Tibial nerve (tissue), 4 donors: ENCODE measurements around the gene RBM38. TPM values are rescaled to one million over a fixed set of nuclear protein-coding genes. Genes with fewer than 3 reads are reported as not detected.

Source experiments
- DNase-seq, 2 donors: peaks; one replicate each; pipeline ENCODE4 v3.0.0-alpha.2; 2019; ENCODE audit warnings: low spot score in 2 of 2
- H3K27ac ChIP-seq, 4 donors: fragments of 200-600 bp; sonication (generic) in 3 of 4; one replicate each; pipeline ENCODE4 v1.5.1; 2017 to 2019; ENCODE audit warnings: mild to moderate bottlenecking in 1 of 4
- H3K27me3 ChIP-seq, 2 donors: fragments of 200-600 bp; sonication (generic) in 1 of 2; one replicate each; pipeline versions ENCODE4 v1.5.1 to v1.6.0; 2017 to 2019
- H3K36me3 ChIP-seq, 3 donors: fragments of 200-600 bp; sonication (generic); one replicate each; pipeline ENCODE4 v1.5.1; 2018 to 2019
- H3K4me1 ChIP-seq, 4 donors: fragments of 200-600 bp; sonication (generic) in 3 of 4; one replicate each; pipeline ENCODE4 v1.5.1; 2017 to 2019
- H3K4me3 ChIP-seq, 4 donors: fragments of 200-600 bp; sonication (generic) in 3 of 4; one replicate each; pipeline ENCODE4 v1.5.1; 2017 to 2019; ENCODE audit warnings: mild to moderate bottlenecking in 1 of 4, moderate library complexity in 1 of 4
- H3K9me3 ChIP-seq, 4 donors: fragments of 200-600 bp; sonication (generic) in 3 of 4; one replicate each; pipeline ENCODE4 v1.5.1; 2017 to 2019
- EP300 ChIP-seq, 2 donors: sonication (generic); formaldehyde crosslinking; IDR thresholded peaks; one replicate each; pipeline ENCODE4 v1.6.1; 2017; ENCODE audit warnings: antibody characterized with exemption in 2 of 2, mild to moderate bottlenecking in 1 of 2
- POLR2A ChIP-seq, 2 donors: fragments of 450-650 bp; IDR thresholded peaks; one replicate each; pipeline ENCODE4 v1.6.1; 2017; ENCODE audit warnings: antibody characterized with exemption in 2 of 2, mild to moderate bottlenecking in 2 of 2, moderate library complexity in 2 of 2
- WGBS, 2 donors: methylation state at CpG; one replicate each; pipeline ENCODE4 v1.1.5; 2018; 5-methylcytosine and 5-hydroxymethylcytosine counted together
- total RNA-seq, 4 donors: library from RNA; depleted of rRNA; stranded (reverse); fragments of >200 nt; gene quantifications; one replicate each; pipeline ENCODE4 v1.1.0, GENCODE V29; 2016
- TF ChIP-seq, protein P1 (sequence below), 5 experiments: fragments of 200-600 bp in 3 of 5; fragments of 450-650 bp in 2 of 5; sonication (generic) in 3 of 5; IDR thresholded peaks; one replicate each; pipeline ENCODE4 v1.5.1; 2016 to 2019; ENCODE audit warnings: antibody characterized with exemption in 5 of 5, mild to moderate bottlenecking in 3 of 5, moderate library complexity in 2 of 5

The RBM38 gene
- total RNA-seq, 4 donors from 2014 or later = 4.8 to 14.4 (median 5.8) TPM

GRCh38 chr20:57442158-57442887 lies 51.1 kb downstream of the RBM38 start:
- TF ChIP-seq, protein P1, sequence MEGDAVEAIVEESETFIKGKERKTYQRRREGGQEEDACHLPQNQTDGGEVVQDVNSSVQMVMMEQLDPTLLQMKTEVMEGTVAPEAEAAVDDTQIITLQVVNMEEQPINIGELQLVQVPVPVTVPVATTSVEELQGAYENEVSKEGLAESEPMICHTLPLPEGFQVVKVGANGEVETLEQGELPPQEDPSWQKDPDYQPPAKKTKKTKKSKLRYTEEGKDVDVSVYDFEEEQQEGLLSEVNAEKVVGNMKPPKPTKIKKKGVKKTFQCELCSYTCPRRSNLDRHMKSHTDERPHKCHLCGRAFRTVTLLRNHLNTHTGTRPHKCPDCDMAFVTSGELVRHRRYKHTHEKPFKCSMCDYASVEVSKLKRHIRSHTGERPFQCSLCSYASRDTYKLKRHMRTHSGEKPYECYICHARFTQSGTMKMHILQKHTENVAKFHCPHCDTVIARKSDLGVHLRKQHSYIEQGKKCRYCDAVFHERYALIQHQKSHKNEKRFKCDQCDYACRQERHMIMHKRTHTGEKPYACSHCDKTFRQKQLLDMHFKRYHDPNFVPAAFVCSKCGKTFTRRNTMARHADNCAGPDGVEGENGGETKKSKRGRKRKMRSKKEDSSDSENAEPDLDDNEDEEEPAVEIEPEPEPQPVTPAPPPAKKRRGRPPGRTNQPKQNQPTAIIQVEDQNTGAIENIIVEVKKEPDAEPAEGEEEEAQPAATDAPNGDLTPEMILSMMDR (IDR thresholded peaks at IDR 0.05) = no peak
- H3K27me3 ChIP-seq = no peaks in the 10 kb centered on the region
- H3K4me3 ChIP-seq = no peak overlapping the region
- WGBS, 2 donors = 60% methylated on average over 16 to 17 of the region's 17 CpGs
- peaks cover 0 to 12% (median 0%) of the 10 kb centered on the region in 4 donors for H3K9me3 ChIP-seq
- H3K36me3 ChIP-seq = no peaks in the 10 kb centered on the region
- no peak for DNase-seq
- peaks cover 0 to 19% (median 13%) of the 10 kb centered on the region in 4 donors for H3K4me1 ChIP-seq
- peak overlapping the region in 3 of 4 donors; percentile 71 to 90 (median 85) for H3K27ac ChIP-seq

DNA sequence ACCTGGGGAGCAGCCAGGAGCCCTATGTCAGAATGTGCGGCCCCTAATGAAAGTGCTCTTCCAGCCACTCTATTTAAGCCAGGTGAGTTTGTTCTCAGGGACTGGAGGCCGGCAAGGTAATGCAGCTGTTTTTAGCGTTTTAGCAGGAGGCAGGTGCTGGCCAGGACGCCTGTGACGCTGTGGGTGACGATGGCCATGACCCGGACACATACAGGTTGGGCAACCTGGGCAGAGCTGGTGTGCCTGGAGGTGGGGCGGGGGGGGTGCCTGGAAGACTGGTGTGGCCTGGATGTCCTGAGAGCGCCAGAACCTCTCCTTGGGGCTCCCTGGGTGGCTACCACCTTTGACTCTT lies 51.7 kb downstream of the RBM38 start:
- peaks cover 0 to 19% (median 13%) of the 10 kb centered on the region in 4 donors for H3K4me1 ChIP-seq
- no peak for TF ChIP-seq EP300 (IDR thresholded peaks at IDR 0.05)
- TF ChIP-seq, protein P1 (IDR thresholded peaks at IDR 0.05) = no peak
- TF ChIP-seq POLR2A (IDR thresholded peaks at IDR 0.05) = no peak
- H3K4me3 ChIP-seq = no peak overlapping the region
- no peak for DNase-seq
- H3K27ac ChIP-seq = no peak overlapping the region
- peaks cover 0 to 9% (median 0%) of the 10 kb centered on the region in 4 donors for H3K9me3 ChIP-seq
- H3K27me3 ChIP-seq = no peaks in the 10 kb centered on the region
- no peaks in the 10 kb centered on the region for H3K36me3 ChIP-seq
- 89 to 92% methylated on average over 6 to 8 of the region's 9 CpGs for WGBS, 2 donors

- Histone ChIP-seq H3K9me3 (peaks cover 0 to 9% (median 0%) of the 10 kb centered on the region in 4 donors), H3K36me3 (no peaks in the 10 kb centered on the region), H3K27ac (no peak overlapping the region), H3K27me3 (no peaks in the 10 kb centered on the region), H3K4me1 (peaks cover 0 to 19% (median 13%) of the 10 kb centered on the region in 4 donors), H3K4me3 (no peak overlapping the region)
- TF ChIP-seq POLR2A (IDR thresholded peaks at IDR 0.05) = no peak
- TF ChIP-seq, protein P1 (IDR thresholded peaks at IDR 0.05) = no peak
- no peak for DNase-seq
- 84 to 86% methylated on average over 14 to 18 of the region's 18 CpGs for WGBS, 2 donors
Observed at GRCh38 chr20:57443349-57444265, 52.4 kb downstream of the RBM38 start.

DNA sequence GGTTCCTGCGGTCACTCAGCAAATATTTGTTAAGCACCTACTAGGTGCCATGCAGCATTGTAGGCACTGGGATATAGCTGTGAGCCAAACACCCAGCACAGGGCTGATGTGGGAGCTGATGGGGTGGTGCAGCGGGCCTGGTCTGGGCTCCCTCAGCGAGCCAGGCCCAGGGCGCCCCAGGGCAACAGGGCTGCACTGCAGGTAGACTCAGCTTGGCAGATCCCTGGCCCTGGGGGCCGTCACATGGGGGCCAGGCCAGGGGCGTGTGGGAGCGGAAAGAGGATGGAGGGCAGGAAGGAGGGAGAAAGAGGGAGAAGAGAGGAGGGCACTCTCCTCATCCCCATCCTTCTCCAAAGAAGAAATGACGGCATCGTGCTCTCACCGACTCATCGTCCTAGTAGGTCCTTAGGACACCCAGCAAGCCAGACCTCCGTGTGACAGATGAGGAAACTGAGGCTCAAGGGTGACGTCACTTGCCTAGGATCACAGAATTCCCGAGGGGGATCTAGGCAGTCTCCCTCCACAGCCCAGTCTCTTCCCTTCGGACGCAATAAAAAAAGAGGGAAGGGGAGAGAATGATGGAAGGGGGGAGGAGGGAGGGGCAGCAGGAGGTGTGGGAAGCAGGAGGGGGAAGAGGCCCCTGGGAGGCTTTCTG lies 53.3 kb downstream of the RBM38 start:
- no peak for DNase-seq
- WGBS, 2 donors = 66% methylated on average over 16 of the region's 16 CpGs
- peaks cover 0 to 19% (median 13%) of the 10 kb centered on the region in 4 donors for H3K4me1 ChIP-seq
- no peak overlapping the region for H3K4me3 ChIP-seq
- no peak overlapping the region for H3K27ac ChIP-seq
- TF ChIP-seq EP300 (IDR thresholded peaks at IDR 0.05) (no peak), POLR2A (IDR thresholded peaks at IDR 0.05) (no peak)
- TF ChIP-seq, protein P1 (IDR thresholded peaks at IDR 0.05) = no peak
- H3K27me3 ChIP-seq = no peaks in the 10 kb centered on the region
- H3K9me3 ChIP-seq = peaks cover 0 to 9% (median 0%) of the 10 kb centered on the region in 4 donors
- no peaks in the 10 kb centered on the region for H3K36me3 ChIP-seq
